Loucy (cell line): ENCODE results near the gene CFAP20DC.
A peak's percentile ranks its signal among the peaks of the same experiment; 100 is the strongest.

Experiments used
- H2AFZ ChIP-seq: fragments of 200-600 bp; sonication (generic); 2 replicates; pipeline ENCODE4 v1.6.0; 2016; ENCODE audit warnings: antibody characterized with exemption, mild to moderate bottlenecking, low read length, moderate library complexity
- H3F3A ChIP-seq: fragments of 200-600 bp; 2 replicates; pipeline ENCODE4 v1.6.0; 2016; ENCODE audit warnings: antibody characterized with exemption, low read depth, mild to moderate bottlenecking
- H3K27me3 ChIP-seq: fragments of 200-600 bp; sonication (generic); 2 replicates; pipeline ENCODE4 v1.6.1; 2014; ENCODE audit warnings: low read length, mild to moderate bottlenecking; ENCODE audit not compliant: insufficient read depth, poor library complexity, severe bottlenecking
- H3K36me3 ChIP-seq: fragments of 200-600 bp; sonication (generic); 2 replicates; pipeline ENCODE4 v1.6.1; 2016; ENCODE audit warnings: low read length; ENCODE audit not compliant: insufficient read depth
- H3K4me1 ChIP-seq: fragments of 200-600 bp; sonication (generic); 2 replicates; pipeline ENCODE4 v1.5.1; 2014; ENCODE audit warnings: low read length, mild to moderate bottlenecking; ENCODE audit not compliant: insufficient read depth, poor library complexity, severe bottlenecking
- H3K4me2 ChIP-seq: fragments of 200-600 bp; sonication (generic); 2 replicates; pipeline ENCODE4 v1.6.0; 2014; ENCODE audit warnings: antibody characterized with exemption, low read length, low read depth, mild to moderate bottlenecking; ENCODE audit not compliant: poor library complexity, severe bottlenecking
- H3K4me3 ChIP-seq: fragments of 200-600 bp; sonication (generic); 2 replicates; pipeline ENCODE4 v1.5.1; 2014; ENCODE audit warnings: low read length, mild to moderate bottlenecking, mixed read lengths; ENCODE audit not compliant: poor library complexity, severe bottlenecking
- H3K79me2 ChIP-seq: fragments of 200-600 bp; sonication (generic); 2 replicates; pipeline ENCODE4 v1.6.1; 2014; ENCODE audit warnings: low read length; ENCODE audit not compliant: insufficient read depth
- H3K9ac ChIP-seq: fragments of 200-600 bp; sonication (generic); 2 replicates; pipeline ENCODE4 v1.6.0; 2014; ENCODE audit warnings: mild to moderate bottlenecking, low read depth, low read length, moderate library complexity; ENCODE audit not compliant: poor library complexity, severe bottlenecking
- H3K9me2 ChIP-seq: fragments of 200-600 bp; sonication (generic); replicated peaks from 2 replicates; pipeline ENCODE4 v1.6.1; 2016; ENCODE audit warnings: low read depth, low read length, mixed read lengths
- H3K9me3 ChIP-seq: fragments of 200-600 bp; sonication (generic); 2 replicates; pipeline ENCODE4 v1.6.1; 2014; ENCODE audit warnings: mild to moderate bottlenecking, antibody characterized with exemption, low read length, low read depth; ENCODE audit not compliant: insufficient read depth
- H4K20me1 ChIP-seq: fragments of 200-600 bp; sonication (generic); 2 replicates; pipeline ENCODE4 v1.6.0; 2014; ENCODE audit warnings: antibody characterized with exemption, low read length, mild to moderate bottlenecking; ENCODE audit not compliant: insufficient read depth, poor library complexity, severe bottlenecking
- CTCF ChIP-seq: fragments of 200-600 bp; sonication (generic); conservative IDR thresholded peaks from 2 replicates; pipeline ENCODE4 v1.5.1; 2014; ENCODE audit warnings: mild to moderate bottlenecking, antibody characterized with exemption, low read length
- EZH2phosphoT487 ChIP-seq: fragments of 200-600 bp; IDR thresholded peaks from 2 replicates; pipeline ENCODE4 v1.6.1; 2018; ENCODE audit warnings: antibody characterized with exemption, mild to moderate bottlenecking, moderate library complexity, borderline replicate concordance

The CFAP20DC gene

GRCh38 chr3:58783845-58784244 lies 266.0 kb downstream of the CFAP20DC start:
- no peaks in the 10 kb centered on the region for H3K9me2 ChIP-seq
- H4K20me1 ChIP-seq, result no peaks in the 10 kb centered on the region
- H2AFZ ChIP-seq, result no peak overlapping the region
- no peak for TF ChIP-seq EZH2phosphoT487
- TF ChIP-seq CTCF, result peak; percentile 18; the same call in 1 of the 2 replicates
- H3K9ac ChIP-seq, result no peak overlapping the region
- H3K9me3 ChIP-seq, result peaks cover 31% of the 10 kb centered on the region
- H3F3A ChIP-seq, result peaks cover 3% of the 10 kb centered on the region; the same call in 1 of the 2 replicates
- H3K27me3 ChIP-seq, result no peaks in the 10 kb centered on the region
- H3K4me3 ChIP-seq, result no peak overlapping the region
- peaks cover 8% of the 10 kb centered on the region for H3K4me1 ChIP-seq
- H3K79me2 ChIP-seq, result peaks cover 40% of the 10 kb centered on the region
- no peaks in the 10 kb centered on the region; the same call in 1 of the 2 replicates for H3K36me3 ChIP-seq
- H3K4me2 ChIP-seq, result no peak overlapping the region

GRCh38 chr3:58779934-58780333 lies 269.9 kb downstream of the CFAP20DC start:
- TF ChIP-seq EZH2phosphoT487 (no peak), CTCF (no peak)
- Histone ChIP-seq H3K4me2 (no peak overlapping the region), H3K9me3 (peaks cover 35% of the 10 kb centered on the region), H2AFZ (no peak overlapping the region), H3K4me1 (no peaks in the 10 kb centered on the region), H3K9me2 (no peaks in the 10 kb centered on the region), H4K20me1 (no peaks in the 10 kb centered on the region), H3K9ac (no peak overlapping the region), H3K79me2 (peaks cover 51% of the 10 kb centered on the region), H3F3A (no peaks in the 10 kb centered on the region), H3K27me3 (no peaks in the 10 kb centered on the region), H3K4me3 (no peak overlapping the region), H3K36me3 (no peaks in the 10 kb centered on the region; the same call in 1 of the 2 replicates)

- Histone ChIP-seq H3K4me2 (no peak overlapping the region), H3K9ac (no peak overlapping the region), H3K36me3 (no peaks in the 10 kb centered on the region), H3K27me3 (no peaks in the 10 kb centered on the region), H3F3A (no peaks in the 10 kb centered on the region), H3K4me1 (no peaks in the 10 kb centered on the region), H4K20me1 (no peaks in the 10 kb centered on the region), H3K9me3 (peaks cover 26% of the 10 kb centered on the region), H2AFZ (no peak overlapping the region), H3K79me2 (peaks cover 35% of the 10 kb centered on the region), H3K9me2 (no peaks in the 10 kb centered on the region), H3K4me3 (no peak overlapping the region)
- TF ChIP-seq CTCF (peak; percentile 42), EZH2phosphoT487 (no peak)
These were observed 273.6 kb downstream of the CFAP20DC start for GRCh38 chr3:58776231-58776630.
